Erythroblast (primary cell): ENCODE results near the gene MGAT5B.

Source experiments
- GATA1 ChIP-seq: IDR thresholded peaks from 2 replicates; pipeline ENCODE4 v1.6.1; 2011; ENCODE audit warnings: low read depth, mild to moderate bottlenecking, control low read depth, low read length, moderate library complexity
- POLR2A ChIP-seq: IDR thresholded peaks from 2 replicates; pipeline ENCODE4 v1.6.1; 2011; ENCODE audit warnings: mild to moderate bottlenecking, low read length

DNA sequence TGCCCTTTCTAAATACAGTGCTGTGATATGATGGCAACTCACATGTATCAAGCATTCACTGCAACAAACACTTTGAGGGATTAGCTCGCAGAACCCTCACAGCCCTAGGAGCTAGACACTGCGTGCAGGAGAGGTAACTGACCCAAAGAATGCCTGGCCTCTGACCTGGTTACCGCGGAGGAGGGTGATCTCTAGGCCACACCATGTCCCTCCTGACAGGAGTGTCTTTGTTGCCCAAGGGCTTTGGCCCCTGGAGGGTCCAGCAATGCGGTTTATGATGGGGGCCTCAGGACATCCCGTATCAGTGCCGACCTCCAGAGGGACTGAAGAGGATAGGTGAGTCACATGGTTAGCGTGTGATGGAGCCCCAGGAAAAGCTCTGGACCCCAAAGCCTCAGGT, 130.6 kb downstream of the MGAT5B start:
- TF ChIP-seq GATA1: no peak
- TF ChIP-seq POLR2A: no peak
